ENCODE results near the gene PHF2.

PHF2 gene

DNA sequence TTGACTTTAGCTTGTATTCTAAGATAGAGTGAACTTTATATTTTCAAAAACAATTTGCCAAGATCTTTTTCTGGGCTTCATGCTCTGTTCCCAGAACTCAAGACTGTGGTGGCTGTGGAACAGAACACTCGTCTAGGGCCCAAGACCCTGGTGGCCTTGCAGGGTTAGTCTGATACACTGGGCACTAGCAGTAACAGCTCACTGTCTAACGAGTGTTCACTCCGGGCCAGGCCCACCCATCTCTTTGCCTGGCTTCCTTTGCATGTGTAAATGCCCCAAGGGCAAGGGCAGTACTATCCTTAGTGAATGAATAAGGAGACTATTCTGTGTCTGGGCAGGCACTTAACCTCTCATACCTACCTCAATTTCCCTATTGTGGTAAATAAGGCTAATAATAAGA, 47.4 kb downstream of the PHF2 start:
- H3K4me1 ChIP-seq, result peaks cover 0 to 30% (median 18%) of the 10 kb centered on the region in 4 donors
- intact Hi-C loops (cut with DNase I; ENCODE audit: low total_unique reads), result no loop called here
- DNase-seq, result no peak
- H3K27me3 ChIP-seq, result no peaks in the 10 kb centered on the region
- TF ChIP-seq, protein P1, sequence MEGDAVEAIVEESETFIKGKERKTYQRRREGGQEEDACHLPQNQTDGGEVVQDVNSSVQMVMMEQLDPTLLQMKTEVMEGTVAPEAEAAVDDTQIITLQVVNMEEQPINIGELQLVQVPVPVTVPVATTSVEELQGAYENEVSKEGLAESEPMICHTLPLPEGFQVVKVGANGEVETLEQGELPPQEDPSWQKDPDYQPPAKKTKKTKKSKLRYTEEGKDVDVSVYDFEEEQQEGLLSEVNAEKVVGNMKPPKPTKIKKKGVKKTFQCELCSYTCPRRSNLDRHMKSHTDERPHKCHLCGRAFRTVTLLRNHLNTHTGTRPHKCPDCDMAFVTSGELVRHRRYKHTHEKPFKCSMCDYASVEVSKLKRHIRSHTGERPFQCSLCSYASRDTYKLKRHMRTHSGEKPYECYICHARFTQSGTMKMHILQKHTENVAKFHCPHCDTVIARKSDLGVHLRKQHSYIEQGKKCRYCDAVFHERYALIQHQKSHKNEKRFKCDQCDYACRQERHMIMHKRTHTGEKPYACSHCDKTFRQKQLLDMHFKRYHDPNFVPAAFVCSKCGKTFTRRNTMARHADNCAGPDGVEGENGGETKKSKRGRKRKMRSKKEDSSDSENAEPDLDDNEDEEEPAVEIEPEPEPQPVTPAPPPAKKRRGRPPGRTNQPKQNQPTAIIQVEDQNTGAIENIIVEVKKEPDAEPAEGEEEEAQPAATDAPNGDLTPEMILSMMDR (IDR thresholded peaks at IDR 0.05), result no peak
- no peak overlapping the region for H3K27ac ChIP-seq
- peaks cover 0 to 12% (median 5%) of the 10 kb centered on the region in 3 donors for H3K9me3 ChIP-seq
- H3K36me3 ChIP-seq, result no peaks in the 10 kb centered on the region
- no peak overlapping the region for H3K4me3 ChIP-seq

DNA sequence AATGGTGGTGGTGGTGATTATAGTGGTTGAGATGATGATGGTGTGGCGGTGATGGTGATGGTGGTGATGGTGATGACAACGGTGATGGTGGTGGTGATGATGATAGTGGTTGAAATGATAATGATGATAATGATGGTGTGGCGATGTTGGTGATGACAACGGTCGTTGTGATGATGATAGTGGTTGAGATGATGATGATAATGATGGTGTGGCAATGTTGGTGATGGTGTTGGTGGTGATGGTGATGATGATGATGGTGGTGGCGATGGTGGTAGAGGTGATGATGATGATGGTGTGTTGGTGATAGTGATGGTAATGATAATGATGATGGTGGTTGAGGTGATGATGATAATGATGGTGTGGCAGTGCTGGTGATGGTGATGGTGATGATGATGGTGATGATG, 48.0 kb downstream of the PHF2 start:
- intact Hi-C loops (cut with DNase I; ENCODE audit: low total_unique reads), result no loop called here
- H3K9me3 ChIP-seq, result peaks cover 0 to 12% (median 5%) of the 10 kb centered on the region in 3 donors
- no peaks in the 10 kb centered on the region for H3K36me3 ChIP-seq
- TF ChIP-seq, protein P1 (IDR thresholded peaks at IDR 0.05), result no peak
- H3K27ac ChIP-seq, result no peak overlapping the region
- H3K4me3 ChIP-seq, result no peak overlapping the region
- no peak for DNase-seq
- no peaks in the 10 kb centered on the region for H3K27me3 ChIP-seq
- peaks cover 0 to 24% (median 13%) of the 10 kb centered on the region in 4 donors for H3K4me1 ChIP-seq

DNA sequence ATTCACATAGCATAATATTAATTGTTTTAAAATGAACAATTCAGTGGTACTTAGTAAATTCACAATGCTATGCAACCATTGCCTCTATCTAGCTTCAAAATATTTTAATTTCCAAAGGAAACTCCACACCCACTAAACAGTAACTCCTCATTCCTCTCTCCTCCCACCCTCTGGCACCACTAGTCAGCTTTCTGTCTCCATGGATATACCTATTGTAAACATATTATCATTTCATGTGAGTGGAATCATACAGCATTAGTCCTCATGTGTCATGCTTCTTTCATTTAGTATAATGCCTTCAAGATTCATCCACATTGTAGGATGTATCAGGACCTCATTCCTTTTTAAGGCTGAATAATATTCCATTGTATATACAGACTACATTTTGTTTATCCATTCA, 48.6 kb downstream of the PHF2 start:
- intact Hi-C loops (cut with DNase I; ENCODE audit: low total_unique reads), result no loop called here
- TF ChIP-seq, protein P1 (IDR thresholded peaks at IDR 0.05), result no peak
- Histone ChIP-seq H3K36me3 (peaks cover 2 to 3% (median 2%) of the 10 kb centered on the region in 3 donors), H3K27me3 (no peaks in the 10 kb centered on the region), H3K4me3 (no peak overlapping the region), H3K27ac (no peak overlapping the region), H3K9me3 (peaks cover 0 to 12% (median 5%) of the 10 kb centered on the region in 3 donors), H3K4me1 (peaks cover 0 to 20% (median 10%) of the 10 kb centered on the region in 4 donors)
- DNase-seq, result no peak

DNA sequence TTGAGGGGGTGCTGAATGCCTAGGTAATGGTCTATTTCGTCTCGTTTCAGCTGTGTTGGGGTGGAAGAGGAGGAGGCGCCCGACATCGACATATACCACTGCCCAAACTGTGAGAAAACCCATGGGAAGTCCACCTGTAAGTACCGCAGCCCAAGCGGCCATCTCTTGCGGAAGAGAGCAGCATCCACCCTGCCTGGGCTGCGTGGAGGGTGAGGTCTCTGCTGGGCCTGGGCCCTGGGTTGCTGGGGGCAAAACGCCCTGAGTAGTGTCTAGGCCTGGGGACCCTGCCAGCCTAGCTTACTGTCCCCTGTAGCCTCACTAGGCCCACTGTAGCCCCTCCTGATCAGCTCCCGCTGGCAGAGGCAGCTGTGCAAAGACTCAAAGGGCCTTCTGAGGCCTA, 53.5 kb downstream of the PHF2 start:
- intact Hi-C loops (cut with DNase I; ENCODE audit: low total_unique reads), result no loop called here
- Histone ChIP-seq H3K36me3 (peaks cover 30 to 53% (median 52%) of the 10 kb centered on the region in 3 donors), H3K9me3 (peaks cover 0 to 12% (median 5%) of the 10 kb centered on the region in 3 donors), H3K27ac (no peak overlapping the region), H3K27me3 (no peaks in the 10 kb centered on the region), H3K4me3 (no peak overlapping the region), H3K4me1 (no peaks in the 10 kb centered on the region)
- TF ChIP-seq, protein P1 (IDR thresholded peaks at IDR 0.05), result no peak
- DNase-seq, result peak in 1 of 2 donors; percentile 48

DNA sequence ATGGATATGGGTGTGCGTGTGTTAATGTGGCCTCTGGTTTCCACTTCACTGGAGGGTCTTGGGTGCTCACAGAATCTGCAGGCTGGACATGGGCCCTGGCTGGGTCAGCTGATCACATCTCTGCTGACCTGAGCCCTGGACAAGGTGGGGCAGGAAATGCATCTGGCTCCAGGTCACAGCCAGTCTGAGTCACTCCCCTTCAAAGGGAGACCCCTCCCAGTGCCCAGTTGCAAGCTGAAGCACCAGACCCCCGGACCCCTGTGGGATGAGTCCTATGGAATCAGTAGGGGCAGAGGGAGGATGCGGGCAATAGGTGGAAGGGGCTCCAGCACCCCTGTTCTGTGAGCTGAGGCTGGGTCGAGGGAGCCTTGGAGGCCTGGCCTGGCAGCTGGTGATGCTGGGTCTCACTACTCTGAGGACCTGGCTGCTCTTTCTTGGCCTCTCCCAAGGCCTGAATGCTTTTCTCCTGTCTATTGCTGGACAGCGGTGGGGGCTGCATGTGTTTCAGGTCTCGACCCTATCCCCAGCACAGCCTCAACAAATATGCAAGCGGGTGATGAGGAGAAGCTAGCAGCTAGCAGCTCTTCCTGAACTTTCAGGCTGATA, 54.5 kb downstream of the PHF2 start:
- peaks cover 30 to 62% (median 60%) of the 10 kb centered on the region in 3 donors for H3K36me3 ChIP-seq
- H3K27me3 ChIP-seq, result no peaks in the 10 kb centered on the region
- peak in 1 of 2 donors; percentile 35 for DNase-seq
- H3K4me1 ChIP-seq, result no peaks in the 10 kb centered on the region
- no peak overlapping the region for H3K27ac ChIP-seq
- peaks cover 0 to 12% (median 5%) of the 10 kb centered on the region in 3 donors for H3K9me3 ChIP-seq
- TF ChIP-seq, protein P1 (IDR thresholded peaks at IDR 0.05), result no peak
- H3K4me3 ChIP-seq, result no peak overlapping the region
- intact Hi-C loops (cut with DNase I; ENCODE audit: low total_unique reads), result no loop called here

Measured in tibial artery (tissue), 4 donors.